Upper lobe of left lung (tissue), 6 donors: ENCODE measurements around the gene RASSF5. TPM values are rescaled to one million over a fixed set of nuclear protein-coding genes. Genes with fewer than 3 reads are reported as not detected.

ENCODE experiments used
- ATAC-seq, 2 donors: fragments of 200-7000 bp; cut with Tn5 transposase; one replicate each; pipeline ENCODE4 v1.9.1; 2022; ENCODE audit warnings: mild to moderate bottlenecking in 2 of 2, moderate library complexity in 2 of 2; ENCODE audit not compliant: low FRiP score in 2 of 2
- DNase-seq, 2 donors: peaks; one replicate each; pipeline ENCODE4 v3.0.0-alpha.2; 2019 to 2020
- H3K27ac ChIP-seq, 4 donors: fragments of 200-600 bp; sonication (generic); one replicate each; pipeline ENCODE4 v1.5.1; 2016 to 2019
- H3K27me3 ChIP-seq, 4 donors: fragments of 200-600 bp; sonication (generic); one replicate each; pipeline ENCODE4 v1.5.1; 2017 to 2019
- H3K36me3 ChIP-seq, 4 donors: fragments of 200-600 bp; sonication (generic); one replicate each; pipeline ENCODE4 v1.5.1; 2016 to 2019
- H3K4me1 ChIP-seq, 4 donors: fragments of 200-600 bp; sonication (generic); one replicate each; pipeline ENCODE4 v1.5.1; 2018 to 2019
- H3K4me3 ChIP-seq, 4 donors: fragments of 200-600 bp; sonication (generic); one replicate each; pipeline ENCODE4 v1.5.1; 2017 to 2019; ENCODE audit warnings: mild to moderate bottlenecking in 2 of 4, moderate library complexity in 1 of 4
- H3K9me3 ChIP-seq, 4 donors: fragments of 200-600 bp; sonication (generic); one replicate each; pipeline ENCODE4 v1.5.1; 2018 to 2019
- EP300 ChIP-seq, 4 donors: sonication (generic); formaldehyde crosslinking; IDR thresholded peaks; one replicate each; pipeline ENCODE4 v1.5.1; 2017; ENCODE audit warnings: antibody characterized with exemption in 4 of 4, control low read depth in 2 of 4
- POLR2A ChIP-seq, 4 donors: fragments of 450-650 bp; IDR thresholded peaks; one replicate each; pipeline ENCODE4 v1.5.1; 2016 to 2017; ENCODE audit warnings: antibody characterized with exemption in 4 of 4, mild to moderate bottlenecking in 2 of 4
- POLR2AphosphoS5 ChIP-seq, 2 donors: sonication (generic); formaldehyde crosslinking; IDR thresholded peaks; one replicate each; pipeline ENCODE4 v1.5.1; 2017; ENCODE audit warnings: antibody characterized with exemption in 2 of 2
- WGBS, 2 donors: methylation state at CpG; one replicate each; pipeline ENCODE4 v1.1.5; 2017 to 2018; 5-methylcytosine and 5-hydroxymethylcytosine counted together
- total RNA-seq, 6 donors: library from RNA; depleted of rRNA in 4 of 6; stranded (reverse); fragments of >200 nt in 4 of 6; gene quantifications; one replicate each; pipeline versions ENCODE4 v1.1.0 to v1.2.1, GENCODE V29; 2016 to 2021
- TF ChIP-seq, protein P1 (sequence below), 6 experiments: fragments of 450-650 bp in 4 of 6; fragments of 200-600 bp in 2 of 6; sonication (generic) in 2 of 6; IDR thresholded peaks; one replicate each; pipeline ENCODE4 v1.5.1; 2016 to 2019; ENCODE audit warnings: antibody characterized with exemption in 6 of 6
- donor health status: DM: no; HTN: no; CAD: no; lungs with moderate emphysema.
- donor health status: DM: no; HTN: yes; CAD: no; lungs with severe emphysema.

RASSF5 gene
- total RNA-seq, 6 donors from 2014 or later: 47.2 to 61.1 (median 54.9) TPM

DNA sequence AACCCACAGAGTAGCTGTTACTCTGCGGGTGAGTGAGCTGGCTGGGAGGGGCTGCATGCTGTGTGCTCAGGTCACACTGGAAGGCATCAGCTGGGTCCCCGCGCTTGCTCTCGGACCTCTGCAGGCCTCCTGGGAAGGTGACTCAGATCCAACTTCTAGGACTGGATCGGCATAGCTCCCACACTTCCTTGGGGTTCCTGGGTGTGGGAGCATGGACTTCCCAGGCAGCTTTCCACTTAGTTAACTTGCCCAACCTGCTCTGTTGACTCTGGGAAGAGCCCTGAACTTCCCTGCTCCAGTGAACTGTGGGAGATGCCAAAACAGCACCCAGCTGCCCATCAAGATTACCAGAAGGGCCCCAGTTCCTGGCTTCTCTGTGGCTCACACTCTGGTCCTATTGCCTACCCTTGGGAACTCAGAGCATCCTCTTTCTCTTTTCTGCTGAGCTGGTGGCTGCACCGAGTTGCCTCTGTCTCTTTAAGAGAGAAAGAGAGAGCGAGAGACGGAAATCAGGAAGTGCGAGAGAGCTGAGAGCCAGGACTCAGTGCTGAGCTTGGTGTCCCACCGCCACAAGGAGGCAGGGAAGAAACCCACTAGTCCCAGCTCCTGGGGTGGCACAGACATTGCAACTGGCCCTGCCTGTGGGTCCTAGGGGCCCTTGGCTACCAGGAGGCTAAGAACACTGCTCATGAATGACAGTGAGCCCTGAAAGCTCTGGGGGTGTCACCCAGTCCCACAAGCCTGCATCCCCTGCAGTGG, 37.2 kb upstream of the RASSF5 start, which contains the start of gene IKBKE:
Gene IKBKE, plus strand, starts transcription at position 544 of the 759 bp plus-strand sequence. CDS start 2,752 bp downstream, outside the sequence.
- WGBS, 2 donors: 15 to 27% methylated on average over 10 of the region's 10 CpGs
- ATAC-seq (peak; percentile 76 to 87), DNase-seq (peak in 1 of 2 donors; percentile 78)
- Histone ChIP-seq H3K4me1 (peaks cover 34 to 59% (median 52%) of the 10 kb centered on the region in 4 donors), H3K36me3 (peaks cover 0 to 5% (median 0%) of the 10 kb centered on the region in 4 donors), H3K9me3 (no peaks in the 10 kb centered on the region), H3K27me3 (no peaks in the 10 kb centered on the region), H3K4me3 (peak within 1 kb of the TSS; percentile 37 to 67 (median 58)), H3K27ac (peak within 1 kb of the TSS; percentile 51 to 86 (median 68))
- no peak for TF ChIP-seq EP300 (IDR thresholded peaks at IDR 0.05)
- peak in 1 of 4 donors; percentile 62 for TF ChIP-seq POLR2A (IDR thresholded peaks at IDR 0.05)
- TF ChIP-seq, protein P1, sequence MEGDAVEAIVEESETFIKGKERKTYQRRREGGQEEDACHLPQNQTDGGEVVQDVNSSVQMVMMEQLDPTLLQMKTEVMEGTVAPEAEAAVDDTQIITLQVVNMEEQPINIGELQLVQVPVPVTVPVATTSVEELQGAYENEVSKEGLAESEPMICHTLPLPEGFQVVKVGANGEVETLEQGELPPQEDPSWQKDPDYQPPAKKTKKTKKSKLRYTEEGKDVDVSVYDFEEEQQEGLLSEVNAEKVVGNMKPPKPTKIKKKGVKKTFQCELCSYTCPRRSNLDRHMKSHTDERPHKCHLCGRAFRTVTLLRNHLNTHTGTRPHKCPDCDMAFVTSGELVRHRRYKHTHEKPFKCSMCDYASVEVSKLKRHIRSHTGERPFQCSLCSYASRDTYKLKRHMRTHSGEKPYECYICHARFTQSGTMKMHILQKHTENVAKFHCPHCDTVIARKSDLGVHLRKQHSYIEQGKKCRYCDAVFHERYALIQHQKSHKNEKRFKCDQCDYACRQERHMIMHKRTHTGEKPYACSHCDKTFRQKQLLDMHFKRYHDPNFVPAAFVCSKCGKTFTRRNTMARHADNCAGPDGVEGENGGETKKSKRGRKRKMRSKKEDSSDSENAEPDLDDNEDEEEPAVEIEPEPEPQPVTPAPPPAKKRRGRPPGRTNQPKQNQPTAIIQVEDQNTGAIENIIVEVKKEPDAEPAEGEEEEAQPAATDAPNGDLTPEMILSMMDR (IDR thresholded peaks at IDR 0.05): peak in 4 of 6 experiments; percentile 37 to 50 (median 44)
- peak; percentile 10 to 40 for TF ChIP-seq POLR2AphosphoS5 (IDR thresholded peaks at IDR 0.05)

DNA sequence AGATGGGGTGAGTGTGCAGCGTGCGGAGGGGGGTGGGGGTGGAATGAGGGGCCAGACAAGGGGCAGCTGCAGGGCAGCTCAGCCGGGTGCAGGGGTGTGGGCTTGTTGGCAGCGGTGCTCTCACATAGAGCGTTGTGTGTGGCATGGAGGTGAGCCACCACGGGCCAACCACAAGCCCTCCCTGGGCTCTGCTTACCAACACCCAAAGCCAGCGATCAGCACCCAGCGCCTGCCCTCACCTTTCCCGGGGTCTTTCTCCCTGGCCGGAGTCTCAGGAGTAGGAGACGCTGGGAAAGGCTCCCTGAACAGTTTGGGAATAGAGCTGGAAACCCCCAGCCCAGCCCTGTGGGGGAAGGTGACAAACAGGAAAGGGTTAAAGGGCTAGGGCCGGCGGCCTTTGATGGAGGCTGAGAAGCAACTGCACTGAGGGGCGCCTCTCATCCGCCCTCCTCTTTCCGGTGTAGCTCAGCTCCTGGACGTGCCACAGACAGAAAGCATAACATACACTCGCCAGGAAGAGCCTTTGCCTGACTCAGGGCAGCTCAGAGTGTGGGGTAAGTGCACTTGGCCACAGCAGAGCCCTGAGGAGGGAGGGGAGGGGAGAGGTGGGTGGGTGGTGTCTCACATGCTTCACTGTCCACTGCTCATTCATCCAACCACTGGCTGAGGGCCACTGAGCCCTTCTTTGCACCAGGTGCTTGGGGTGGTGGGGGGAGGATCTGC, 36.5 kb upstream of the RASSF5 start:
- no peaks in the 10 kb centered on the region for H3K9me3 ChIP-seq
- ATAC-seq (peak; percentile 44 to 59), DNase-seq (peak in 1 of 2 donors; percentile 55)
- peaks cover 34 to 59% (median 52%) of the 10 kb centered on the region in 4 donors for H3K4me1 ChIP-seq
- H3K36me3 ChIP-seq: peaks cover 0 to 7% (median under 1%) of the 10 kb centered on the region in 4 donors
- WGBS, 2 donors: 0 to 2% methylated on average over 9 to 18 of the region's 18 CpGs
- H3K27me3 ChIP-seq: no peaks in the 10 kb centered on the region
- peak overlapping the region; percentile 37 to 67 (median 58) for H3K4me3 ChIP-seq
- TF ChIP-seq, protein P1 (IDR thresholded peaks at IDR 0.05): peak in 2 of 6 experiments; percentile 1 to 3
- no peak for TF ChIP-seq POLR2A (IDR thresholded peaks at IDR 0.05)
- H3K27ac ChIP-seq: peak overlapping the region; percentile 51 to 86 (median 68)

DNA sequence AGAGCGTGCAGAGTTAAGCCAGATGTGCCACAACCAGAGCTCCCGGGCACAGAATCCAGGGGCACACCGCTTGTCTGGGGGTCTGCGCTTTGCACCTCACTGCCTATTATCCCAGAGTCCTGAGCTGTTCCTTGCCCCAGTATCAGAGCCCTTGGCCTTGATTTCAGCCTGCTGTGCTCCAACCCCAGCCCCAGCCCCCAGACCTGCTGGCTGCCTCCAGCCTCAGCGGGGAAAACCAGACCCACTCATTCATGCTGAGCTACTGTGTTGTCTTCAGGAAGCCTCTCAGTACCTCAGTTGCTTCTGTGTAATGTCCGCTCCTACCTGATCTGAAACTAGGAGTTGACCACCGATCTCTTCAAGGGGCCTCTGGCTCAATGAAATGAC, 35.9 kb upstream of the RASSF5 start:
- Histone ChIP-seq H3K27ac (peak overlapping the region in 3 of 4 donors; percentile 51 to 86 (median 85)), H3K36me3 (peaks cover 0 to 12% (median 4%) of the 10 kb centered on the region in 4 donors), H3K4me3 (peak overlapping the region in 3 of 4 donors; percentile 51 to 67 (median 66)), H3K4me1 (peaks cover 34 to 59% (median 52%) of the 10 kb centered on the region in 4 donors), H3K27me3 (no peaks in the 10 kb centered on the region), H3K9me3 (no peaks in the 10 kb centered on the region)
- TF ChIP-seq EP300 (IDR thresholded peaks at IDR 0.05) (no peak), POLR2A (IDR thresholded peaks at IDR 0.05) (no peak), POLR2AphosphoS5 (IDR thresholded peaks at IDR 0.05) (no peak)
- TF ChIP-seq, protein P1 (IDR thresholded peaks at IDR 0.05): no peak
- WGBS, 2 donors: 69 to 79% methylated on average over 3 to 7 of the region's 7 CpGs
- ATAC-seq (no peak), DNase-seq (no peak)

DNA sequence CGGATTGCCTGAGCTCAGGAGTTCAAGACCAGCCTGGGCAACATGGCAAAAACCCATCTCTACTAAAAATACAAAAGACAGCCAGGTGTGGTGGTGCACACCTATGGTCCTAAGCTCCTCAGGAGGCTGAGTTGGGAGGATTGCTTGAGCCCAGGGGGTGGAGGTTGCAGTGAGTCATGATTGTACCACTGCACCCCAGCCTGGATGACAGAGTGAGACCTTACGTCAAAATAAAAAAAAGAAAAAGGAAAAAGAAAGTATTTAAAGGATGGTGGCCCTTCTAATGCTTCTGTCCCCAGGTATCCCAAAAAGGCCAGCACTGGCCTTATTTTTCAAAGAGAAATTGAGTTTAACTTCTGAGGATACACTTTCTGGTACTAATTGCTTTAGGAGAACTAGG, 35.3 kb upstream of the RASSF5 start:
- peaks cover 34 to 59% (median 51%) of the 10 kb centered on the region in 4 donors for H3K4me1 ChIP-seq
- no peak overlapping the region for H3K4me3 ChIP-seq
- peak overlapping the region in 1 of 4 donors; percentile 8 for H3K27ac ChIP-seq

More for the DNA sequence above, 35.3 kb upstream of the RASSF5 start:
- TF ChIP-seq POLR2AphosphoS5 (IDR thresholded peaks at IDR 0.05) (no peak), EP300 (IDR thresholded peaks at IDR 0.05) (no peak), POLR2A (IDR thresholded peaks at IDR 0.05) (no peak)
- TF ChIP-seq, protein P1 (IDR thresholded peaks at IDR 0.05): no peak
- H3K36me3 ChIP-seq: peaks cover 0 to 16% (median 8%) of the 10 kb centered on the region in 4 donors
- H3K27me3 ChIP-seq: no peaks in the 10 kb centered on the region
- 84 to 85% methylated on average over 2 of the region's 2 CpGs for WGBS, 2 donors
- ATAC-seq: no peak
- no peaks in the 10 kb centered on the region for H3K9me3 ChIP-seq
- DNase-seq: no peak
